ENCODE measurements around the gene TMEM200C. TPM values are rescaled to one million over a fixed set of nuclear protein-coding genes. Genes with fewer than 3 reads are reported as not detected.

TMEM200C gene
- total RNA-seq, 1 donor from 2014 or later, result 0.50 TPM

GRCh38 chr18:5879479-5879882, 15.8 kb downstream of the TMEM200C start:
- no peak for DNase-seq
- ATAC-seq, result peak in 1 of 2 donors; percentile 59
- no peaks in the 10 kb centered on the region for H3K27me3 ChIP-seq (ENCODE audit: low read depth)
- intact Hi-C loops (cut with DNase I), result no loop called here
- H3K27ac ChIP-seq, result no peak overlapping the region
- no peaks in the 10 kb centered on the region for H3K36me3 ChIP-seq
- no peaks in the 10 kb centered on the region for H3K4me1 ChIP-seq
- TF ChIP-seq, protein P1, sequence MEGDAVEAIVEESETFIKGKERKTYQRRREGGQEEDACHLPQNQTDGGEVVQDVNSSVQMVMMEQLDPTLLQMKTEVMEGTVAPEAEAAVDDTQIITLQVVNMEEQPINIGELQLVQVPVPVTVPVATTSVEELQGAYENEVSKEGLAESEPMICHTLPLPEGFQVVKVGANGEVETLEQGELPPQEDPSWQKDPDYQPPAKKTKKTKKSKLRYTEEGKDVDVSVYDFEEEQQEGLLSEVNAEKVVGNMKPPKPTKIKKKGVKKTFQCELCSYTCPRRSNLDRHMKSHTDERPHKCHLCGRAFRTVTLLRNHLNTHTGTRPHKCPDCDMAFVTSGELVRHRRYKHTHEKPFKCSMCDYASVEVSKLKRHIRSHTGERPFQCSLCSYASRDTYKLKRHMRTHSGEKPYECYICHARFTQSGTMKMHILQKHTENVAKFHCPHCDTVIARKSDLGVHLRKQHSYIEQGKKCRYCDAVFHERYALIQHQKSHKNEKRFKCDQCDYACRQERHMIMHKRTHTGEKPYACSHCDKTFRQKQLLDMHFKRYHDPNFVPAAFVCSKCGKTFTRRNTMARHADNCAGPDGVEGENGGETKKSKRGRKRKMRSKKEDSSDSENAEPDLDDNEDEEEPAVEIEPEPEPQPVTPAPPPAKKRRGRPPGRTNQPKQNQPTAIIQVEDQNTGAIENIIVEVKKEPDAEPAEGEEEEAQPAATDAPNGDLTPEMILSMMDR (IDR thresholded peaks at IDR 0.05), result peak; percentile 82
- no peak overlapping the region for H3K4me3 ChIP-seq
- no peaks in the 10 kb centered on the region for H3K9me3 ChIP-seq

DNA sequence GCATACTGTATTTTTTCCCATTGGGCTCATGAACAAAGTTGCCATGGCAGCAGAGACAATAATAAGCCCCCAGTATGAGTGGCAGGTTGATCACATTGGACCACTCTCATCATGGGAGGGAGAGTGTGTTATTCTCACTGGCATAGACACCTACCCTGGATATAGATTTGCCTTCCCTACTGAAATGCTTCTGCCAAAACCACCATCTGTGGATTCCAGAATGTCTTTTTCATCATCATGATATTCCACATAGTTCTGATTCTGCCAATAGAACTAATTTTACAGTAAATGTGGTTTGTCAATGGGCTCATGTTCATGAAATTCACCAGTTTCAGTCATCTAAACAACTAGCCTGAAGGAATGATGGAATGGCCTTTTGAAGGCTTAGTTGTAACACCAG, 18.4 kb downstream of the TMEM200C start:
- Histone ChIP-seq H3K4me1 (no peaks in the 10 kb centered on the region), H3K36me3 (no peaks in the 10 kb centered on the region), H3K9me3 (no peaks in the 10 kb centered on the region), H3K27ac (no peak overlapping the region), H3K27me3 (ENCODE audit: low read depth) (no peaks in the 10 kb centered on the region), H3K4me3 (no peak overlapping the region)
- TF ChIP-seq, protein P1 (IDR thresholded peaks at IDR 0.05), result no peak
- intact Hi-C loops (cut with DNase I), result no loop called here
- DNase-seq (no peak), ATAC-seq (no peak)

GRCh38 chr18:5874336-5874735, 21.0 kb downstream of the TMEM200C start:
- no peak overlapping the region for H3K27ac ChIP-seq
- H3K36me3 ChIP-seq, result no peaks in the 10 kb centered on the region
- intact Hi-C loops (cut with DNase I), result no loop called here
- no peaks in the 10 kb centered on the region for H3K4me1 ChIP-seq
- H3K9me3 ChIP-seq, result no peaks in the 10 kb centered on the region
- ATAC-seq (no peak), DNase-seq (no peak)
- no peak overlapping the region for H3K4me3 ChIP-seq
- TF ChIP-seq, protein P1 (IDR thresholded peaks at IDR 0.05), result no peak
- H3K27me3 ChIP-seq (ENCODE audit: low read depth), result no peaks in the 10 kb centered on the region

DNA sequence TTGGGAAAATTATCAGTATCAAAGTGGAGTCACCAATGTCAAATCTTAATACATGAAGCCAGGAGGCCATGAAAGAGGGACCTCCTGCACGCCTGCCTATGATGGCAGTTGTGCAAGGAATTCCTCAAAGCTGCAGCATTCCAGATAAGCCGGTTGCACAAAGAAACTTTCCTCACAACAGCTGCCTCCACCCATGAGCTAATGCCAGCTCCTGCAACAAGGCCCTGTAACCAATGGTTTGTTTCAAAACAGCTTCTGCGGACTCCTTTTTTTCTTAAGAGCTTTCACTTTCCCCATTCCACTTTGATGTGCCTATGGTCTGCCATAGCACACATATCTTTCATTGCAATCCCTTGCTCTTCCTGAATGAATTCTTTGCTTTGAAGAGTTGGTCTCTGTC, 22.4 kb downstream of the TMEM200C start:
- H3K4me1 ChIP-seq, result no peaks in the 10 kb centered on the region
- DNase-seq, result no peak
- no peaks in the 10 kb centered on the region for H3K9me3 ChIP-seq
- no peak overlapping the region for H3K4me3 ChIP-seq
- TF ChIP-seq, protein P1 (IDR thresholded peaks at IDR 0.05), result no peak
- no peak for ATAC-seq
- intact Hi-C loops (cut with DNase I), result no loop called here
- no peaks in the 10 kb centered on the region for H3K27me3 ChIP-seq (ENCODE audit: low read depth)
- no peaks in the 10 kb centered on the region for H3K36me3 ChIP-seq
- H3K27ac ChIP-seq, result no peak overlapping the region

DNA sequence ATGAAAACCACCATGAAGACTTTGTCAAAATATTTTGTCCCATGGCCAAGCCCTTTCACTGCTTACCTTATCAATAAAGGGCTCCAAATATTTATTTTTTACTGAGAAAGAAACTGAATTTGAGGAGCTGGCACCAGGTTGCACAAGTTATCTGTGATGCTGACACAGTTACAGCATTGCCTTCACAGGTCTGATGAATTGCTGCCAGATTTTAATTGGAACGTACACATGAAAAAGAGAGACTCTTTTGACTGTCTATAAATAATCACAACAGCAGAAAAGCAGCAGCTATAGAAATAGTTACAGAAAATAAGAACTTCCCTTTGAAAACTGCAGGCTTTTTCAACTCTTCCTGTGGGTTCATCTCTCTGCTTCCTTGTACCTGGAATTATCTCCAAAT, 23.9 kb downstream of the TMEM200C start:
- no peak overlapping the region for H3K4me3 ChIP-seq
- H3K27me3 ChIP-seq (ENCODE audit: low read depth), result no peaks in the 10 kb centered on the region
- no peaks in the 10 kb centered on the region for H3K9me3 ChIP-seq
- H3K4me1 ChIP-seq, result no peaks in the 10 kb centered on the region
- H3K27ac ChIP-seq, result no peak overlapping the region
- ATAC-seq, result no peak
- TF ChIP-seq, protein P1 (IDR thresholded peaks at IDR 0.05), result no peak
- no peak for DNase-seq
- H3K36me3 ChIP-seq, result no peaks in the 10 kb centered on the region
- intact Hi-C loops (cut with DNase I), result no loop called here
